Measurements from ENCODE around the gene SNRNP25. TPM values are rescaled to one million over a fixed set of nuclear protein-coding genes. Genes with fewer than 3 reads are reported as not detected.

SNRNP25 gene
- total and polyA plus RNA-seq, 7 donors: 23.0 to 41.7 (median 33.8) TPM

- DNase-seq: peak; percentile 67
- H3K9me3 ChIP-seq: no peaks in the 10 kb centered on the region
- H3K27ac ChIP-seq: no peak overlapping the region
- peaks cover 16 to 96% (median 62%) of the 10 kb centered on the region in 4 donors for H3K36me3 ChIP-seq
- WGBS, 2 donors: 85 to 90% methylated on average over 11 of the region's 11 CpGs
- H3K27me3 ChIP-seq: no peaks in the 10 kb centered on the region
- no peak overlapping the region for H3K4me3 ChIP-seq
- intact Hi-C loops (cut with DNase I): no loop called here
- H3K4me1 ChIP-seq: no peaks in the 10 kb centered on the region
- TF ChIP-seq EP300 (IDR thresholded peaks at IDR 0.05): no peak
- no peak for TF ChIP-seq POLR2AphosphoS5 (IDR thresholded peaks at IDR 0.05)
- no peak for TF ChIP-seq CTCF (IDR thresholded peaks at IDR 0.05)
- no peak for TF ChIP-seq POLR2A (IDR thresholded peaks at IDR 0.05)
These were observed 6.5 kb downstream of the SNRNP25 start for GRCh38 chr16:60166-60565.

GRCh38 chr16:60929-61878, 7.6 kb downstream of the SNRNP25 start:
- peak; percentile 65 for DNase-seq

GRCh38 chr16:61879-62281, 8.3 kb downstream of the SNRNP25 start:
- peak; percentile 60 for DNase-seq
- peaks cover 0 to 14% (median 12%) of the 10 kb centered on the region in 4 donors for H3K4me1 ChIP-seq
- H3K4me3 ChIP-seq: no peak overlapping the region
- H3K9me3 ChIP-seq: no peaks in the 10 kb centered on the region
- intact Hi-C loops (cut with DNase I): no loop called here
- TF ChIP-seq POLR2A (IDR thresholded peaks at IDR 0.05) (no peak), POLR2AphosphoS5 (IDR thresholded peaks at IDR 0.05) (no peak), EP300 (IDR thresholded peaks at IDR 0.05) (no peak), CTCF (IDR thresholded peaks at IDR 0.05) (no peak)
- 96% methylated on average over 32 of the region's 32 CpGs for WGBS, 2 donors
- H3K36me3 ChIP-seq: peaks cover 16 to 79% (median 58%) of the 10 kb centered on the region in 4 donors
- H3K27ac ChIP-seq: no peak overlapping the region
- H3K27me3 ChIP-seq: no peaks in the 10 kb centered on the region

More at GRCh38 chr16:60929-61878, 7.6 kb downstream of the SNRNP25 start:
- no peak overlapping the region for H3K27ac ChIP-seq
- WGBS, 2 donors: 90 to 92% methylated on average over 89 of the region's 89 CpGs
- H3K36me3 ChIP-seq: peaks cover 16 to 86% (median 62%) of the 10 kb centered on the region in 4 donors
- intact Hi-C loops (cut with DNase I): no loop called here
- H3K4me3 ChIP-seq: no peak overlapping the region
- H3K9me3 ChIP-seq: no peaks in the 10 kb centered on the region
- peaks cover 0 to 10% (median 5%) of the 10 kb centered on the region in 4 donors for H3K4me1 ChIP-seq
- no peak for TF ChIP-seq CTCF (IDR thresholded peaks at IDR 0.05)
- no peak for TF ChIP-seq EP300 (IDR thresholded peaks at IDR 0.05)
- TF ChIP-seq POLR2AphosphoS5 (IDR thresholded peaks at IDR 0.05): no peak
- no peak for TF ChIP-seq POLR2A (IDR thresholded peaks at IDR 0.05)
- no peaks in the 10 kb centered on the region for H3K27me3 ChIP-seq

GRCh38 chr16:62283-62967, 8.8 kb downstream of the SNRNP25 start:
- no peaks in the 10 kb centered on the region for H3K9me3 ChIP-seq
- H3K4me1 ChIP-seq: peaks cover 0 to 19% (median 17%) of the 10 kb centered on the region in 4 donors
- no peak overlapping the region for H3K4me3 ChIP-seq
- intact Hi-C loops (cut with DNase I): no loop called here
- no peaks in the 10 kb centered on the region for H3K27me3 ChIP-seq
- 95 to 96% methylated on average over 34 of the region's 34 CpGs for WGBS, 2 donors
- TF ChIP-seq POLR2A (IDR thresholded peaks at IDR 0.05) (no peak), EP300 (IDR thresholded peaks at IDR 0.05) (no peak), POLR2AphosphoS5 (IDR thresholded peaks at IDR 0.05) (no peak), CTCF (IDR thresholded peaks at IDR 0.05) (no peak)
- no peak overlapping the region for H3K27ac ChIP-seq
- H3K36me3 ChIP-seq: peaks cover 16 to 74% (median 55%) of the 10 kb centered on the region in 4 donors
- peak; percentile 61 for DNase-seq

Data from sigmoid colon (tissue), 7 donors.